ENCODE measurements around the gene TUG1.

Gene TUG1

DNA sequence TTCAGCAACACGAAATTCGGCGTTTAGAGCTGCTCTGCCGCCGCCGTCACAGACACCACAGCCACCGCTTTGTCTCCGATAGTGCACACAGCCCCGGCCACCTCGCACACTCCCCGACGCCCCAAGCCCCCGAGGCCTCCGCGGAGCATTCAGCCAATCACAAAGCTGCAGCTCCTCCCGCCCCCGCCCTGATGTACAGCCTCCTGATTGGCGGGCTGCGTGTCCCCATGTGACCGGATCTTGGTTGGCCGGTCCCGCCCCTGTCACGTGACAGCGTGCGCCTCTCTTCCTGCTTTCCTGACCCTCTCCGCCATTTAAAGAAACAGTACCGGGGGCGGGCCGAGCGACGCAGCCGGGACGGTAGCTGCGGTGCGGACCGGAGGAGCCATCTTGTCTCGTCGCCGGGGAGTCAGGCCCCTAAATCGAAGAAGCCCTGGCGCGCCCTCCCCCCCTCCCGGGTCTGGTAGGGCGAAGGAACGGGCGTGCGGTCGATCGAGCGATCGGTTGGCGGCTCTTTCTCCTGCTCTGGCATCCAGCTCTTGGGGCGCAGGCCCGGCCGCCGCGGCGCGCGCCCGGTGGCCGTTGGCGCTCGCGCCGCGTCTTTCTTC is at the start of gene TUG1:
TSS of gene TUG1 (plus strand) at position 342 of the 608 bp plus-strand sequence.
- peak; percentile 100 for DNase-seq (ENCODE audit: low spot score)

DNA sequence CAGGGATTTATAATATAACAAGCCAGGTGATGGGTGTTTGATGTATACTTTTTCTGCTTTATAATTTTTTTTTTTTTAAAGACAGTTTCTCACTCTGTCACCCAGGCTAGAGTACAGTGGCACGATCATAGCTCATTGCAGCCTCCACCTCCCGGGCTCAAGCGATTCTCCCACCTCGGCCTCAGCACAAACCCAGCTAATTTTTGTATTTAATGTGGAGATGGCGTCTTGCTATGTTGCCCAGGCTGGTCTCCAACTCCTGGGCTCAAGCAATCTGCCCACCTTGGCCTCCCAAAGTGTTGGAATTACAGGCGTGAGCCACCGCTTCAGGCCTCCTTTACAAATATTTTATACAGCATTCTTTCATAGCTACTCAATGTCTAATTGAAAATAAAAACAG is 49.1 kb upstream of the TUG1 start:
- no peak for DNase-seq (ENCODE audit: low spot score)

DNA sequence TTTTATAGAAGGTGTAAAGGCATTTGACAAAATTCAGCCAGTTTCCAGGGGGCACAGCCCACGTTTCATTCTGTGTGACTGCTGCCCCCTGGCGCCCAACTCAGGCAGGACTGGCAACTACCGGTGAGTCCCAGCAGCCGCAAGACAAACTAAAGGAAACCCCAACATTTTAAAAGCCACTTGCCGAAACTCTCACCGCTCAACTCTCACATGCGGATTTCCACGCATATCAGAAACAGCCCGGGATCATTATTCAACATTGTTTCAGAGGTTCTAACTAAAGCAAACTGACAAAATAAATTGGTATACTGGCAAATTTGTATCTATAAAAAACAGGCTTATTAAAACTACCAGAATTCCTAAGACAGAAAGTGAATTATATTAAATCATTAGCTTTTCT is 48.7 kb upstream of the TUG1 start:
- peak; percentile 86 for DNase-seq (ENCODE audit: low spot score)

DNA sequence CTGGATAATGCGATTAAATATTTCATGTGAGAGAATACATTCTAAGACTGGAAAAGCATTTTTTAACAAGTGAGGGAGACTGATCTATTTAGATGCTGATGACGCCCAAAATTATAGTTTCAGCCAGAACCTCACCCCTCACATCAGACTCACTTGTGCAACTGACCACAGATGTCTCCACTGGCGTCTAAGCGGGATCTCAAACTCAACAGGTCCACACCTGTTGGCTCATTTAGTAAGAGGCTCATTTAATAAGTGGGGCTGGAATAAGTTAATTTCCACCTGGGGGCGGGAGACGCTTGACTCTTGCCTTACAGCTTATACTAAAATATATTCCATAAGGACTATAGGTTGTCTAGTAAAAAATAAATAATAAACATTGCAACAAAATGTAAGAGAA is 48.0 kb upstream of the TUG1 start:
- no peak for DNase-seq (ENCODE audit: low spot score)

DNA sequence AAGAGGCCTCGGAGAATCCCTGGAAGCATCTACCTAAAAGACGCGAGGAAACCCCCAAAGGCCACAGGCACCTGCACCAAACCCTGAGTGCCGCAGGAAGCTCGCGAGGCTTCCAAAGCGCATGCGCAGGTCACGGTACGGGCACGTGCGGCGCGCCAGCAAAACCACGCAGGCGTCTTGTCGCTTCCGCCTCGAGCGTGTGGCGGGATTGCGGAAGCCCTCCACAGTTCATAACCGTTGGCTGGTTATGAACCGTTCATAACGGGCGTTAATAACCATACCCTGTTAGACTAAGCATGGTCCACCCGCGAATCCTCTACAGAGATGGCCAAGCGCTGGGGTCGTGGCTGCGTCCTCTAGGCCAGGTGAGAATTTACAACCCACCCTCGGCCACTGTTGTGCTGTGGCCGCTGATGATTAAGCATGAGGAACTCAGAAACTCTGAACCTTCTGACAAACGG is 46.9 kb upstream of the TUG1 start:
- peak; percentile 26 for DNase-seq (ENCODE audit: low spot score)

- no peak for DNase-seq (ENCODE audit: low spot score)
Observed at GRCh38 chr22:30923168-30923900, 45.7 kb upstream of the TUG1 start.

- DNase-seq (ENCODE audit: low spot score), result no peak
Observed at GRCh38 chr22:30925667-30926066, 43.4 kb upstream of the TUG1 start.

DNA sequence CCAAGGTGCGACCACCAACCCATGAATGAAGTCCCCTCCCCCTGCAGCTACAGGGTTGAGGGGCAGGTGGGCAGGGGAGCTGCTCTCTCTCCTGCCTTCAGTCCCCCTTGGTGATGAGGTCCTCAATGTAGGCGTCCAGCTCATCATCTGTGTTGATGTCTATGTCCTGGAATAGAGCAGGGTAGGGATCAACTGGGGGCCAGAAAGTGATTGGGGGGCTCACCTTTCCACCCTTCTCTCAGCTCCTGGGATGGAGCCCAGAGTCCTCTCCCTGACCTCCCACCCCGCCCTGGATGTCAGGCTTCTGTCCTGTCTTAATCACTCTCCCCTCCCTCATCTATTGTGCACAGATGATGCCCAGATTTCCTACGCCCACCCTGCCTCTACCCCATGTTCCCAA is 42.4 kb upstream of the TUG1 start:
- no peak for DNase-seq (ENCODE audit: low spot score)

DNA sequence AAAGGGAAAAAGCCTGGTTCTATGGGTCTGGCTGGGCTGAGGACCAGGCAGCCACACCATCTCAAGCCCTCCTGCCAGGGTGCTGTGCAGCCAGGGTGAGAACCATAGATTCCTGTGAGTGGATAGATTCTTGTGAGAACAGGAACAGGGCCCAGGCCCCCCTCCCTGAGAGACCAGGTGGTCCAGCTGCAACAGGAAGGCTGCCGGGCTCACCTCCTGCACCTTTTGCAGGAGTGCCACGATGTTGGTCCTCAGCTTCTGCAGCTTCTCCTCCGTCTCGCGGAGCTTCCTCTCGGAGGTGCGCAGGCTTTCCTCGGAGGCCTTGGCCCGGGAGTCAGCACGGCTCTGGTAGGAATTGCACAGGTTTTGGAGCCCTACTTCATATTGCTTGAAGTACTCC is 41.3 kb upstream of the TUG1 start:
- DNase-seq (ENCODE audit: low spot score), result no peak

DNA sequence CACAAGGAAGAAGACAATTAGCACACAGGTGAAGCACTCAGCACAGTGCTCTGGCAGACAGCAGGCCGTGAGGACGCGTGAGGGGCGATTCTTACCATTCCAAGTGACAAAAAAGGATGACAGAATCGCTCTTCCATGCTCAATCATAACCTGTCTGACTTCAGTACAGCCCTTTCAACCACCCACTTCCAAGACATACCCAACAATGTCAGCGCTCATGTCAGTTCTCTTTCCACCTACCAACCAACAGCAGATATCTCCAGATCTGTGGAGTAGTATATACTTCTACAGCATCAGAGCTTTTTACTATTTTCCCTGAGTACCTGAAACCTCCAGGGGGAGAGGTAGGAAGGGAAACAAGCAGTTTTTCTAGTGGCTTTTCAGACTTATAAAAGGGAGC is 40.7 kb upstream of the TUG1 start:
- no peak for DNase-seq (ENCODE audit: low spot score)

GRCh38 chr22:30930228-30930627 is 38.8 kb upstream of the TUG1 start:
- no peak for DNase-seq (ENCODE audit: low spot score)

DNA sequence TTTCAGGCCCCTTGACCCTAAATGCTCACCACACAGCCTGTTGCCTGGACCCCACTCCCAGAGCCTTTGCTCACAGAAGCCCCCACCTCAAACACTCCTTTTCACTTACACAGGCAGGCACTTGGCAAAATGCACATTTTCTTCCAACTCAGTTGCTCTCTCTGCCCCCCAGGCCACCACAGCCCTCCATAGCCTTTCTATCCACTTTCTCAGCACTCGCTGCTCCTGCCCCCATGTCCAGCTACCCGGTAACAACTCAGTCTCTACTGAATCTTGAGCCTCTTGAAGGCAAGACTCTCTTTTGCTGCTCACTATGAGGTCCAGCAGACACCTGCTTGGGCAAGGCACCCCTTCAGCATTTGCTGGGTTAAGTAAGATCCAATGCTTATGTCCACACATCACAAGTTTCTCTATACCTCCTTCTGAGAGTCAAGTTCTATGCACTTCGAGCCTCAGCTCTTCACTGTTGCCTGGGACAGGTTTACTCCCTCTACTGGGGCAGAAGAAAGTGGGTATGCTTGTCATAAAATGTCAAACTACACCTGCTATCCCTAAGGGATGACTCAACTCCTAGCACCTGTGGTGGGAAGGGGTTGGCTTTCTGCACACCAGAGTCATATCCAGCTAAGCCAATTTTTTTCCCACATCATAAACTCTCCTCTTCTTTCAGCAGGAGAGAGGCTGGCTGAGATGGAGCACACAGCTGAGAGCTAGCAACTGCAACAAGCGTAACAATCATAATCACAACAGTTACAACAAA is 37.3 kb upstream of the TUG1 start:
- DNase-seq (ENCODE audit: low spot score), result no peak

GRCh38 chr22:30932661-30933060 is 36.4 kb upstream of the TUG1 start:
- DNase-seq (ENCODE audit: low spot score), result no peak

GRCh38 chr22:30933457-30933856 is 35.6 kb upstream of the TUG1 start:
- DNase-seq (ENCODE audit: low spot score), result no peak

- DNase-seq (ENCODE audit: low spot score), result no peak
Observed at GRCh38 chr22:30934053-30934452, 35.0 kb upstream of the TUG1 start.

GRCh38 chr22:30940685-30941362 is 28.2 kb upstream of the TUG1 start:
- no peak for DNase-seq (ENCODE audit: low spot score)

- DNase-seq (ENCODE audit: low spot score), result no peak
Observed at GRCh38 chr22:30941363-30941740, 27.7 kb upstream of the TUG1 start.

DNA sequence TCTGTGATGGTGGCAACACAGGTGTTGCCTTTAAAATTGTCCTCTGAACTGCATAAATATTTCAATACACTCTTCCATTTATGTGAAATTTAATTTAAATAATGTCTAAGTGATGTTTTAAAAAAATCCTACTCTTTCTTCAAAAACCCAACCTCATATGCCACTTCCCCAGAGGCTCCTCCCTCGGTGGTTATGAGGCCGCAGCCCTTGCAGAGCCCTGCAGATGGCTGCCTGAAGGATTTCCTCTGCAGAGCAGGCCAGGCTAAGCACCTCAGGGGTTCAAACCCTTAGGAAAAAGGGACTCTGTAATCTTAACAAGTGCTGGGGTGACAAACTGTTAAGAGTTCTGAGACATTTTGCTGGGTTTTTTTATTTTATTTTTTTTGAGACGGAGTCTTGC is 25.7 kb upstream of the TUG1 start:
- DNase-seq (ENCODE audit: low spot score), result no peak

GRCh38 chr22:30944986-30945385 is 24.1 kb upstream of the TUG1 start:
- no peak for DNase-seq (ENCODE audit: low spot score)

DNA sequence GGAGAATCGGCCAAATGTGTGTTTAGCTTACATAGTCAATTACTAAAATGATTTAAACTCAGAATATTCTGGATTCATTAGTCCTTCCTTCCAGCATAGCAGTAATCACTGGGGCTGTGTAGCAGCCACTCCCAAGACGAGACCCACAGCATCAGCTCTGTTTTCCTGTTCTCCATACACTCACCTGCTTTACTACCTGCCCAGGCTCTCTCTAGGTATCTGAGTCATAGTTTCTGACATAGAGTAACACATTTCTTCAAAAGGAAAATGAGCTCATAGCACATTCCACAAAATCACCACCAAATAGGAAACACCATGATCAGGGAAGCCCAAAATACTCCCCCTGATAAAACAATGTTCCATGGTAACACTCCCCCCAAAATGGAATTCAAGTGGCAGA is 23.4 kb upstream of the TUG1 start:
- no peak for DNase-seq (ENCODE audit: low spot score)

- no peak for DNase-seq (ENCODE audit: low spot score)
Observed at GRCh38 chr22:30946354-30946753, 22.7 kb upstream of the TUG1 start.

- no peak for DNase-seq (ENCODE audit: low spot score)
Observed at GRCh38 chr22:30947173-30947815, 21.8 kb upstream of the TUG1 start.
